HL-60 (cell line): ENCODE data around the gene C1QTNF3.

ENCODE experiments used
- DNase-seq, 2 experiments: peaks; one replicate each; pipeline ENCODE4 v3.0.0-alpha.2; 2010 to 2020; ENCODE audit warnings: low read depth in 1 of 2, low spot score in 1 of 2
- H3K27ac ChIP-seq: fragments of 250-450 bp; sonication (Bioruptor Pico); replicated peaks from 2 replicates; pipeline ENCODE4 v1.5.1; 2020; ENCODE audit warnings: mild to moderate bottlenecking, moderate library complexity
- H3K27me3 ChIP-seq: fragments of 250-450 bp; sonication (Bioruptor Pico); 2 replicates; pipeline ENCODE4 v1.5.1; 2021; ENCODE audit warnings: mild to moderate bottlenecking, moderate library complexity; ENCODE audit not compliant: insufficient read depth, poor library complexity, severe bottlenecking
- H3K4me3 ChIP-seq: replicated peaks from 2 replicates; pipeline ENCODE4 v1.5.1; 2011; ENCODE audit warnings: mild to moderate bottlenecking, control low read depth, low read length; ENCODE audit not compliant: insufficient read depth
- GABPA ChIP-seq: IDR thresholded peaks from 2 replicates; pipeline ENCODE4 v1.6.1; 2012; ENCODE audit warnings: low read depth
- POLR2AphosphoS5 ChIP-seq: IDR thresholded peaks from 2 replicates; pipeline ENCODE4 v1.6.1; 2012; ENCODE audit warnings: low read depth
- SPI1 ChIP-seq: IDR thresholded peaks from 2 replicates; pipeline ENCODE4 v1.6.1; 2012; ENCODE audit warnings: low read depth, mild to moderate bottlenecking, borderline replicate concordance
- TF ChIP-seq, protein P1 (sequence below): IDR thresholded peaks from 2 replicates; pipeline ENCODE4 v1.6.1; 2012; ENCODE audit warnings: low read depth; ENCODE audit not compliant: insufficient replicate concordance
- TF ChIP-seq, protein P2 (sequence below): IDR thresholded peaks from one replicate; pipeline ENCODE4 v1.5.1; 2011; ENCODE audit warnings: low read length, control low read depth, inconsistent platforms; ENCODE audit not compliant: insufficient read depth

C1QTNF3 gene

DNA sequence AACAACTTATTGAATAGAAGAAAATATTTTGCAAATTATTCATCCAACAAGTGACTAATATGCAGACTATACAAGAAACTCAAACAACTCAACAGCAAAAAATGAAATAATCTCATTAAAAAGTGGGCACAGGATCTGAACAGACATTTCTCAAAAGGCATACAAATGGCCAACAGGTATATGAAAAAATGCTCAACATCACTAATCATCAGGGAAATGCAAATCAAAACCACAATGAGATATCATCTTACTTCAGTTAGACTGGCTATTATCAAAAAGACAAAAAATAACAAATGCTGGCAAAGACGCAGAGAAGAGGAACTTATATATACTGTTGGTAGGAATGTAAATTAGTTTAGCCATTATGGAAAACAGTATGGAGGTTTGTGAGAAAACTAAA lies 33.4 kb downstream of the C1QTNF3 start:
- DNase-seq, result no peak
- H3K27ac ChIP-seq, result peak overlapping the region; percentile 98
- no peak for TF ChIP-seq SPI1
- TF ChIP-seq GABPA, result no peak
- TF ChIP-seq, protein P1, sequence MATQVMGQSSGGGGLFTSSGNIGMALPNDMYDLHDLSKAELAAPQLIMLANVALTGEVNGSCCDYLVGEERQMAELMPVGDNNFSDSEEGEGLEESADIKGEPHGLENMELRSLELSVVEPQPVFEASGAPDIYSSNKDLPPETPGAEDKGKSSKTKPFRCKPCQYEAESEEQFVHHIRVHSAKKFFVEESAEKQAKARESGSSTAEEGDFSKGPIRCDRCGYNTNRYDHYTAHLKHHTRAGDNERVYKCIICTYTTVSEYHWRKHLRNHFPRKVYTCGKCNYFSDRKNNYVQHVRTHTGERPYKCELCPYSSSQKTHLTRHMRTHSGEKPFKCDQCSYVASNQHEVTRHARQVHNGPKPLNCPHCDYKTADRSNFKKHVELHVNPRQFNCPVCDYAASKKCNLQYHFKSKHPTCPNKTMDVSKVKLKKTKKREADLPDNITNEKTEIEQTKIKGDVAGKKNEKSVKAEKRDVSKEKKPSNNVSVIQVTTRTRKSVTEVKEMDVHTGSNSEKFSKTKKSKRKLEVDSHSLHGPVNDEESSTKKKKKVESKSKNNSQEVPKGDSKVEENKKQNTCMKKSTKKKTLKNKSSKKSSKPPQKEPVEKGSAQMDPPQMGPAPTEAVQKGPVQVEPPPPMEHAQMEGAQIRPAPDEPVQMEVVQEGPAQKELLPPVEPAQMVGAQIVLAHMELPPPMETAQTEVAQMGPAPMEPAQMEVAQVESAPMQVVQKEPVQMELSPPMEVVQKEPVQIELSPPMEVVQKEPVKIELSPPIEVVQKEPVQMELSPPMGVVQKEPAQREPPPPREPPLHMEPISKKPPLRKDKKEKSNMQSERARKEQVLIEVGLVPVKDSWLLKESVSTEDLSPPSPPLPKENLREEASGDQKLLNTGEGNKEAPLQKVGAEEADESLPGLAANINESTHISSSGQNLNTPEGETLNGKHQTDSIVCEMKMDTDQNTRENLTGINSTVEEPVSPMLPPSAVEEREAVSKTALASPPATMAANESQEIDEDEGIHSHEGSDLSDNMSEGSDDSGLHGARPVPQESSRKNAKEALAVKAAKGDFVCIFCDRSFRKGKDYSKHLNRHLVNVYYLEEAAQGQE, result no peak
- TF ChIP-seq, protein P2, sequence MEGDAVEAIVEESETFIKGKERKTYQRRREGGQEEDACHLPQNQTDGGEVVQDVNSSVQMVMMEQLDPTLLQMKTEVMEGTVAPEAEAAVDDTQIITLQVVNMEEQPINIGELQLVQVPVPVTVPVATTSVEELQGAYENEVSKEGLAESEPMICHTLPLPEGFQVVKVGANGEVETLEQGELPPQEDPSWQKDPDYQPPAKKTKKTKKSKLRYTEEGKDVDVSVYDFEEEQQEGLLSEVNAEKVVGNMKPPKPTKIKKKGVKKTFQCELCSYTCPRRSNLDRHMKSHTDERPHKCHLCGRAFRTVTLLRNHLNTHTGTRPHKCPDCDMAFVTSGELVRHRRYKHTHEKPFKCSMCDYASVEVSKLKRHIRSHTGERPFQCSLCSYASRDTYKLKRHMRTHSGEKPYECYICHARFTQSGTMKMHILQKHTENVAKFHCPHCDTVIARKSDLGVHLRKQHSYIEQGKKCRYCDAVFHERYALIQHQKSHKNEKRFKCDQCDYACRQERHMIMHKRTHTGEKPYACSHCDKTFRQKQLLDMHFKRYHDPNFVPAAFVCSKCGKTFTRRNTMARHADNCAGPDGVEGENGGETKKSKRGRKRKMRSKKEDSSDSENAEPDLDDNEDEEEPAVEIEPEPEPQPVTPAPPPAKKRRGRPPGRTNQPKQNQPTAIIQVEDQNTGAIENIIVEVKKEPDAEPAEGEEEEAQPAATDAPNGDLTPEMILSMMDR, result no peak
- no peak for TF ChIP-seq POLR2AphosphoS5
- no peaks in the 10 kb centered on the region for H3K27me3 ChIP-seq
- no peak overlapping the region for H3K4me3 ChIP-seq

DNA sequence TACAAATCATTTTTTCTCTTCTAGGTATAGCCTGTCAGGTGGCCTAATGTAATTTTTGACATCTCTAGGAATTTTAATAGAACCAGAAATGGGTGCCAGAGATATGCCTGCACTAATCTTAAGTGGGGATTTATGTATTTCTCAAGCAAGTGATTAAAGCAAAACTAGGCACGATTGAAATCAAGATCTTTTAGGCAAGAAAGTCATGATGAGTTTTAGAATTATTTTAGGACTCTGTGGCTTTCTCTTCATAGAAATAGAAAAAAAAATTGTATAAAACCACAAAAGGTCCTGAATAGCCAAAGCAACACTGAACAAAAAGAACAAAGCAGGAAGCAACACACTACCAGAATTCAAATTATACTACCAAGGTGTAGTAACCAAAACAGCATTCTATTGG lies 34.2 kb downstream of the C1QTNF3 start:
- peak overlapping the region; percentile 76 for H3K4me3 ChIP-seq
- no peaks in the 10 kb centered on the region for H3K27me3 ChIP-seq
- no peak for DNase-seq
- no peak for TF ChIP-seq POLR2AphosphoS5
- TF ChIP-seq, protein P2, result no peak
- TF ChIP-seq, protein P1, result no peak
- TF ChIP-seq SPI1, result no peak
- peak overlapping the region; percentile 98 for H3K27ac ChIP-seq

DNA sequence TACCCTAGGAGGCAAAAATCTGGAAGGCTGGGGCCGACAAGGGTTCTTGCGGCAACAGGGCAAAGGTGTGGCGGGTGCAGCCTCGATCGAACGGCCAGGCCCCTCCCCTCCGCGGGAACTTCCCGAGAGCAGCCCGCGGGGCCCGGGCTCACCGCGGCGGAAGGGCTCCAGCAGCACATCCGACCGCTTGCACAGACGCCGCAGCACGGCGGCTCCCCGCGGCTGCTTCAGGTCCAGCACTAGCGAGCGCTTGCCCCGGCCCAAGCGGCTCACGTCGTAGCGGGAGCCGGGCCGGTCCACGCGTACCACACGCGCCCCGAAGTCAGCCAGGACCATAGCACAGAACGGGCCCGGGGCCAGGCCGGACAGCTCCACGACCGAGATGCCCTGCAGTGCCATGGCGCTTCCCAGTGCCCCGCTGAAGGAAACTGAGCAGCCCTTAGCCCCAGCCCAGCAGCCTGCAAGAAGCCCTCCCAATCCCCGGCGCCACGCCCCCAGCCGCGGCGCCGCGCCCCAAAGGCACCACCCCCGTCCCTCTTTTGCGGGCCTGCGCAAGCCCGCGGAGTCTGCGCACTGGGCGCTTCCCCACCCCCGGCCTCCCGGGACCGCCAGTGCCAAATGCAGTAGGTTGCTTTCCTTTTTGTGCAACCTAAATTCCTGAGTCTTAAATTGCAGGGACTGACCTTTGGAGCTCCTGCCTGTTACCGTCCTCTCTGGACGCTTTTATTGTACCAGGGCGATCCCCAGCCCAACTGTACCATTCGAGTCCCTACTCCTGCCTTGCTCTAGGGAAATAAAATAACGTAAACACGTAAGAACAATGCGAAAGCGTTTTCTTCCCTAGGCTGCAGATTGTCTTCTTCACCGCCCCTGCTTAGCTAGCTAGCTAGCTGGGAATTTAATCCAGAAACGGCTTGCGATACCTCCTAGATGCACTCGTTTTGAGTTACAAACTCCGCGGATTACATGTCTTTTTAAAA lies 35.1 kb downstream of the C1QTNF3 start, which contains the start of gene AMACR:
Gene AMACR (minus strand): TSS at position 430 of the 980 bp plus-strand sequence. CDS start 31 bp downstream, at position 399.
- TF ChIP-seq, protein P1, result peak; percentile 65
- TF ChIP-seq SPI1, result no peak
- TF ChIP-seq, protein P2, result no peak
- TF ChIP-seq POLR2AphosphoS5, result peak; percentile 91
- no peak for TF ChIP-seq GABPA
- peak; percentile 72 to 93 for DNase-seq
- peak within 1 kb of the TSS; percentile 98 for H3K27ac ChIP-seq
- H3K4me3 ChIP-seq, result peak within 1 kb of the TSS; percentile 76
- no peaks in the 10 kb centered on the region for H3K27me3 ChIP-seq
